GM21576 (cell line): ENCODE results near the gene FCER1G.
"Not testable (repeated sequence)": the region's sequence is repeated elsewhere in the genome, so short reads cannot be mapped to it uniquely, and the experiment has no call there.

Source experiments
- ATAC-seq: cut with Tn5 transposase; IDR thresholded peaks from one replicate; pipeline ENCODE4 v1.9.1; 2021; ENCODE audit warnings: mild to moderate bottlenecking, moderate library complexity; ENCODE audit not compliant: unreplicated experiment

Gene FCER1G

GRCh38 chr1:161226759-161227158, 11.7 kb downstream of the FCER1G start:
- ATAC-seq: no peak

- ATAC-seq: peak; percentile 30
These were observed 12.2 kb downstream of the FCER1G start for GRCh38 chr1:161227196-161227871.

- no peak for ATAC-seq
These were observed 12.9 kb downstream of the FCER1G start for GRCh38 chr1:161228032-161228431.

- ATAC-seq: no peak
These were observed 14.8 kb downstream of the FCER1G start for GRCh38 chr1:161229896-161230295.

GRCh38 chr1:161230762-161231161, 15.7 kb downstream of the FCER1G start:
- no peak for ATAC-seq

GRCh38 chr1:161233102-161233501, 18.0 kb downstream of the FCER1G start:
- ATAC-seq: no peak

GRCh38 chr1:161235957-161236775, 21.1 kb downstream of the FCER1G start:
- no peak for ATAC-seq

- ATAC-seq: no peak
These were observed 23.0 kb downstream of the FCER1G start, which contains the start of gene NR1I3 for GRCh38 chr1:161238039-161238473. NR1I3 (minus strand) TSS chr1:161238203; CDS start chr1:161236565, 1,638 bp downstream.

GRCh38 chr1:161241682-161242081, 26.6 kb downstream of the FCER1G start:
- no peak for ATAC-seq

- ATAC-seq: no peak
These were observed 27.2 kb downstream of the FCER1G start for GRCh38 chr1:161242313-161242712.

GRCh38 chr1:161244888-161245287, 29.8 kb downstream of the FCER1G start:
- ATAC-seq: no peak

GRCh38 chr1:161250100-161250499, 35.0 kb downstream of the FCER1G start:
- not testable (repeated sequence) for ATAC-seq

- no peak for ATAC-seq
These were observed 35.7 kb downstream of the FCER1G start for GRCh38 chr1:161250829-161251228.

GRCh38 chr1:161251579-161251978, 36.5 kb downstream of the FCER1G start:
- ATAC-seq: no peak

GRCh38 chr1:161255302-161255701, 40.2 kb downstream of the FCER1G start:
- ATAC-seq: not testable (repeated sequence)

- ATAC-seq: not testable (repeated sequence)
These were observed 40.9 kb downstream of the FCER1G start for GRCh38 chr1:161255955-161256520.

GRCh38 chr1:161257109-161257508, 42.0 kb downstream of the FCER1G start:
- not testable (repeated sequence) for ATAC-seq

- peak; percentile 63 for ATAC-seq
These were observed 43.6 kb downstream of the FCER1G start, which contains the start of gene PCP4L1 for GRCh38 chr1:161258439-161259344. PCP4L1 (plus strand) TSS chr1:161258745; CDS start chr1:161258975, 230 bp downstream.

- no peak for ATAC-seq
These were observed 44.2 kb downstream of the FCER1G start for GRCh38 chr1:161259345-161259702.

GRCh38 chr1:161259765-161260164, 44.7 kb downstream of the FCER1G start:
- ATAC-seq: no peak
